ENCODE data around the gene RAB21.

DNA sequence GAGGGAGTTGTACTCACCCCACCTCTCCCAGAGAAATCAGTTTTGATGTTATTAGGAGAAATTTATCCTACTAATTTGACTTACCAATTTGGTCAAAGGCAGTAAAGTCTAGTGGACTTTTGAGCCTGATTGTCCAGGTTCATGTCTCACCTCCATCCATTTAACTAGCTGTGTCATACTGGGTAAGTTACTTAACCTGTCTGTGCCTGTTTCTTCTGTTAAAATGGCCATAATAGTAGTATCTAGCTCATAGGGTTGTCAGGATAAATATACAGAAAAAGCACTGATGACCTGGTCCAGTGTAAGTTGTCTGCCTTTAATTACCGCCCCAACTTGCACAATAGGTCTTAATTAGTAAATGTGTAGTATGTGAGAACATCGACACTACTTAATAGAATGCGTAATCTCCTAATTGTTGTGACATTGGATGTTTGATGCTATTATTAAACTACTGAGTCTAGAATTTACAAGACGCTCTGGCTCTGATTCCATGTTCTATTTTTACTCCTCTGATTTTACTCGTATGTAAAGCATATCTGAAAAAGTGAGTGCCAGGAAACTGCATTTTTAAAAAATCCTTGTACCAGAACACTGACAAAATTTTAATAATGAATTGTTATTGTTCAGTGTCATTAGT, 1.5 kb downstream of the RAB21 start:
- TF ChIP-seq CHD1 (IDR thresholded peaks at IDR 0.05; ENCODE audit: low read depth, low read length), result no peak
- TF ChIP-seq RFX5 (IDR thresholded peaks at IDR 0.05; ENCODE audit: low read depth, low read length), result no peak
- no peak for TF ChIP-seq MXI1 (IDR thresholded peaks at IDR 0.05; ENCODE audit: borderline replicate concordance, low read depth, low read length)
- TF ChIP-seq CTCF (conservative IDR thresholded peaks at IDR 0.05; ENCODE audit: low read depth, low read length), result no peak
- no peak for TF ChIP-seq CEBPB (IDR thresholded peaks at IDR 0.05; ENCODE audit: low read depth, low read length)
- no peak for TF ChIP-seq POLR2A (IDR thresholded peaks at IDR 0.05; ENCODE audit: low read depth, low read length)
- TF ChIP-seq RCOR1 (IDR thresholded peaks at IDR 0.05; ENCODE audit: insufficient replicate concordance, low read length), result no peak
- no peak for TF ChIP-seq SMC3 (IDR thresholded peaks at IDR 0.05; ENCODE audit: low read depth, low read length)
- TF ChIP-seq, protein P1, sequence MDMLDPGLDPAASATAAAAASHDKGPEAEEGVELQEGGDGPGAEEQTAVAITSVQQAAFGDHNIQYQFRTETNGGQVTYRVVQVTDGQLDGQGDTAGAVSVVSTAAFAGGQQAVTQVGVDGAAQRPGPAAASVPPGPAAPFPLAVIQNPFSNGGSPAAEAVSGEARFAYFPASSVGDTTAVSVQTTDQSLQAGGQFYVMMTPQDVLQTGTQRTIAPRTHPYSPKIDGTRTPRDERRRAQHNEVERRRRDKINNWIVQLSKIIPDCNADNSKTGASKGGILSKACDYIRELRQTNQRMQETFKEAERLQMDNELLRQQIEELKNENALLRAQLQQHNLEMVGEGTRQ (IDR thresholded peaks at IDR 0.05; ENCODE audit: low read depth, low read length), result no peak
- no peak for TF ChIP-seq MAFK (IDR thresholded peaks at IDR 0.05; ENCODE audit: low read depth, low read length)
- TF ChIP-seq FOS (IDR thresholded peaks at IDR 0.05; ENCODE audit: low read depth, low read length), result no peak
- TF ChIP-seq ELK1 (IDR thresholded peaks at IDR 0.05; ENCODE audit: borderline replicate concordance, low read depth, low read length), result no peak
- no peak for TF ChIP-seq BHLHE40 (IDR thresholded peaks at IDR 0.05; ENCODE audit: low read depth, low read length)

All from IMR-90 (cell line).